DND-41 (cell line): ENCODE data around the gene FAT3.

Source experiments
- CTCF ChIP-seq: IDR thresholded peaks from 2 replicates; pipeline ENCODE4 v1.5.1; 2012; ENCODE audit warnings: borderline replicate concordance, low read length, moderate library complexity, mild to moderate bottlenecking; ENCODE audit not compliant: poor library complexity, severe bottlenecking; ENCODE audit errors: extremely low read depth
- EZH2 ChIP-seq: IDR thresholded peaks from 3 replicates; pipeline ENCODE4 v1.6.1; 2012; ENCODE audit warnings: borderline replicate concordance, low read depth, mild to moderate bottlenecking, moderate library complexity, low read length, inconsistent platforms; ENCODE audit not compliant: severe bottlenecking

- TF ChIP-seq CTCF (no peak), EZH2 (no peak)
Measured at GRCh38 chr11:92227230-92227814, 2.7 kb downstream of the FAT3 start.
